Cardiac fibroblast (primary cell): ENCODE results near the gene CHTOP.

Experiments used
- DNase-seq, 2 donors: peaks; one replicate each; pipeline versions ENCODE4 v3.0.0 to v3.0.0-alpha.2; 2010; ENCODE audit warnings: low read depth in 2 of 2
- H3K4me3 ChIP-seq, 2 donors: replicated peaks in 1 of 2; 1 replicate in 1 of 2; 2 replicates in 1 of 2; pipeline ENCODE4 v1.5.1; 2011; ENCODE audit warnings: low read depth in 2 of 2, low read length in 2 of 2, mild to moderate bottlenecking in 2 of 2, moderate library complexity in 1 of 2
- CTCF ChIP-seq: IDR thresholded peaks from one replicate; pipeline ENCODE4 v1.5.1; 2011; ENCODE audit warnings: low read depth, mild to moderate bottlenecking, low read length, inconsistent platforms

The CHTOP gene

GRCh38 chr1:153647346-153647714, 13.5 kb downstream of the CHTOP start:
- DNase-seq = no peak
- H3K4me3 ChIP-seq = no peak overlapping the region
- no peak for TF ChIP-seq CTCF

- no peak for DNase-seq
- no peak overlapping the region for H3K4me3 ChIP-seq
- TF ChIP-seq CTCF = no peak
Observed at GRCh38 chr1:153648000-153648643, 14.3 kb downstream of the CHTOP start.

GRCh38 chr1:153649137-153649862, 15.4 kb downstream of the CHTOP start:
- no peak for DNase-seq
- no peak for TF ChIP-seq CTCF
- no peak overlapping the region for H3K4me3 ChIP-seq

- no peak for TF ChIP-seq CTCF
- no peak overlapping the region for H3K4me3 ChIP-seq
- DNase-seq = no peak
Observed at GRCh38 chr1:153649863-153650235, 16.0 kb downstream of the CHTOP start.

- no peak for TF ChIP-seq CTCF
- DNase-seq = no peak
- H3K4me3 ChIP-seq = no peak overlapping the region
Observed at GRCh38 chr1:153651771-153652170, 17.9 kb downstream of the CHTOP start.

- no peak for TF ChIP-seq CTCF
- H3K4me3 ChIP-seq = no peak overlapping the region
- DNase-seq = peak; percentile 51 to 68
Observed at GRCh38 chr1:153652805-153653500, 19.1 kb downstream of the CHTOP start.
